GM21390 (cell line): Measurements from ENCODE around the gene CNTLN.

Experiments used
- ATAC-seq: cut with Tn5 transposase; IDR thresholded peaks from one replicate; pipeline ENCODE4 v1.9.1; 2021; ENCODE audit not compliant: unreplicated experiment

The CNTLN gene, protein sequence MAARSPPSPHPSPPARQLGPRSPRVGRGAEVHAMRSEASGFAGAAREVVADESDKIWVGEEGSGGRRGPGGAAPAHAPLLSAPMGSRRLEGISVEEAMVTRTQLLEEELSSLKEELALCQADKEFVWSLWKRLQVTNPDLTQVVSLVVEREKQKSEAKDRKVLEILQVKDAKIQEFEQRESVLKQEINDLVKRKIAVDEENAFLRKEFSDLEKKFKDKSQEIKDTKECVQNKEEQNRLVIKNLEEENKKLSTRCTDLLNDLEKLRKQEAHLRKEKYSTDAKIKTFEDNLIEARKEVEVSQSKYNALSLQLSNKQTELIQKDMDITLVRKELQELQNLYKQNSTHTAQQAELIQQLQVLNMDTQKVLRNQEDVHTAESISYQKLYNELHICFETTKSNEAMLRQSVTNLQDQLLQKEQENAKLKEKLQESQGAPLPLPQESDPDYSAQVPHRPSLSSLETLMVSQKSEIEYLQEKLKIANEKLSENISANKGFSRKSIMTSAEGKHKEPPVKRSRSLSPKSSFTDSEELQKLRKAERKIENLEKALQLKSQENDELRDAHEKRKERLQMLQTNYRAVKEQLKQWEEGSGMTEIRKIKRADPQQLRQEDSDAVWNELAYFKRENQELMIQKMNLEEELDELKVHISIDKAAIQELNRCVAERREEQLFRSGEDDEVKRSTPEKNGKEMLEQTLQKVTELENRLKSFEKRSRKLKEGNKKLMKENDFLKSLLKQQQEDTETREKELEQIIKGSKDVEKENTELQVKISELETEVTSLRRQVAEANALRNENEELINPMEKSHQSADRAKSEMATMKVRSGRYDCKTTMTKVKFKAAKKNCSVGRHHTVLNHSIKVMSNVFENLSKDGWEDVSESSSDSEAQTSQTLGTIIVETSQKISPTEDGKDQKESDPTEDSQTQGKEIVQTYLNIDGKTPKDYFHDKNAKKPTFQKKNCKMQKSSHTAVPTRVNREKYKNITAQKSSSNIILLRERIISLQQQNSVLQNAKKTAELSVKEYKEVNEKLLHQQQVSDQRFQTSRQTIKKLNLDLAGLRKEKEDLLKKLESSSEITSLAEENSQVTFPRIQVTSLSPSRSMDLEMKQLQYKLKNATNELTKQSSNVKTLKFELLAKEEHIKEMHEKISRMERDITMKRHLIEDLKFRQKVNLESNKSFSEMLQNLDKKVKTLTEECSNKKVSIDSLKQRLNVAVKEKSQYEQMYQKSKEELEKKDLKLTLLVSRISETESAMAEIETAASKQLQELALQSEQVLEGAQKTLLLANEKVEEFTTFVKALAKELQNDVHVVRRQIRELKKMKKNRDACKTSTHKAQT (N-terminal part only)

DNA sequence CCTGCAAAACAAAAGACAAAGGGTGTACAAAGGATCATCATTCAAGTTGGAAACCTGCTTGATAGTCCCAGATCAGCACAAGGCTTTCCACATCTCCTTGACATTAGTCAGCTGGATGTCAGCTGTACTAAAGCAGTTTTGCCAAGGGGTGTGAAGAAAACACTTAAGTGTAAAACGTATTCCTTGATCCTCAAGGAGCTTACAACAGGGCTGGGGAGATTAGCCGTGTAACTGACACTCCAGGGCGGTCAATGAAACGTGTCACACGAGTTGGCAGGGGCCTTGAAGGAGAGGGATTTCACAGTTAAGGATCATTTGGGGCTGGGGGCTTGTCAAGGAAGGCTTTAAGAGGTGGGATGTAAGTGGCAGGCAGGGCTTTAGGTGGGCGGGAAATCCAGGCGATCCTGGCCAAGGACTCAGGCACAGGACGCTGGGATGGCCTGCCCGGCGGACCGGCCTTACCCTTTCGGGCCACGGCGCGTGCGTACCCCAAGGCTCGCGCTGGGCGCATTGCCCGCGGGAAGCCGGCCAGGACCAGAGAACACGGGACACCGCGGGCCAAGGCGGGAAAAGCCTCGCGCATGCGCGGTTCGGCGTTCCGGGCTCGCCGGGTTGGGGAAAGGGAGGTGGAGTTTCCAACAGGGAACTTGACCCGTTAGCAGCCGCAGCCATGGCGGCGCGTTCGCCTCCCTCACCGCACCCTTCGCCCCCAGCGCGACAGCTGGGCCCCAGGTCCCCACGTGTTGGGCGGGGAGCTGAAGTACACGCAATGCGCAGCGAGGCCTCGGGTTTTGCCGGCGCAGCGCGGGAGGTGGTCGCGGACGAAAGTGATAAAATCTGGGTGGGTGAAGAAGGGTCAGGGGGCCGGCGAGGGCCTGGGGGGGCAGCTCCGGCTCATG, at the start of gene CNTLN:
TSS of gene CNTLN (plus strand) at position 645 of the 899 bp plus-strand sequence. CDS start at position 671, 26 bp downstream.
- peak; percentile 76 for ATAC-seq

DNA sequence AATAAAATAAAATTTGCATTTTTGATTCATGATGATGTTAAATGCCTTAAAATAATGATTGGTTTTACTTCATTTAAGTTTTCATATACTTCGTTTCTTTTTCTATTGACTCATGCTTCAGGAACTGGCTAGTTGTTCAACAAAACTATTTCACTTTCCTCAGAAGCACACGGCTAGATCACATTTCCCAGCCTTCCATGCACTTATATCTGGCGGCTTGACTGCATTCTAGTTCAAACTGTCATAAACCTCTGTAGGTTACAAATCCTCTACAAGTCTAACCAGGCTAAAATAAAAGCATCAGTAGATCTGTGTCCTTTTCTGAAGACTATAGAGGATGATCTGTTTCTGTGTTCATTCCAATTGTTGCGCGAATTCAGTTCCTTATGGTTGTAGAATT, 46.3 kb upstream of the CNTLN start:
- ATAC-seq: no peak

DNA sequence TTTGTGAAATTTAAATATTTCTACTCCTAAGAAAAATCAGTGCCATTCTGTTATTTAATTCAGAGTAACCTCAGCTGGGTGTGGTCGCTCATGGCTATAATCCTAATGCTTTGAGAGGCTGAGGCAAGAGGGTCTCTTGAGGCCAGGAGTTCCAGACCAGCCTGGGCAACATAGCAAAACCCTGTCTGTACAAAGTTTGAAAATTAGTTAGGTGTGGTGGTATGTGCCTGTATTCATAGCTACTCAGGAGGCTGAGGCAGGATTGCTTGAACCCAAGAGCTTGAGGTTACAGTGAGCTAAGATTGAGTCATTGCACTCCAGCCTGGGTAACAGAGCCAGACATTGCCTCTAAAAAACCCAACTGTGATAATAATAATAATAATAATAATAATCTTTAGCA, 44.8 kb upstream of the CNTLN start:
- ATAC-seq: no peak

DNA sequence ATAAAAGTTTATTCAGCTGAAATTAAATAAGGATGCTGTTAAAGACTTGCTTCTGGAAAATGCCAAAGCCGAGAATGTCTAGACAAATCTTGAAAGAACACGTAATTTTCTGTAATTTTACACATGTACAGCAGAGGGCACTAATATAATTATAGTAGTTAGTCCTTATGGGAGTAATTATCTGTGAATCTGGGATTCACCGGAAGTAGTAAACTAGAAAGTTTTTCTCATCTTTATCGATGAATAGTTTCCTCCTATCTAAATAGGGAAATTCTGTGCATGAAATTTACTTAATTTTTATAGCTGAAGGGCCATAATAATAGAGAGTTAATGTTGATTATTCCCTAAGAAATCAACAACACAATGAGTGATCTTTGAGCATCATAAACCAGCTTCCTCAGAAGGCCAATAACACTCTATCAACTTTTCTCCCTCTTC, 18.4 kb upstream of the CNTLN start:
- ATAC-seq: no peak

DNA sequence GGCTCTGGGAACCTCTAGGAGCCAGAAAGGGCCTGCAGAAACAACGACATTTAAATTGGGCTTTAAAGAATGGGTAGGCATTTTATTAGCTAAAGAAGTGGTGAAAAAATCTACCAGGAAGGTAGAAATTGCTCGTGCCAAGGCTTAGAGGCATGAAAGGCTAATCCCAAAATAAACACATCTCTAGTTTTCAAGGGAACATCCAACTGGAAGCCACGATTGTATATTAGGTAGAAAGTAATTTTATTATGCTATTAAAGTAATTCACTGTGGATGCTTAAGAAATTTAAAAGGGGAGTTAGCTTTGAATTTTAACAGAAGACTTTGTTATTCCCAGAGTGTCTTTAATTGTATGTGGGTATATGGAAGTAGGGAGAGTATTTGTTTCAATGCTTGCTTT, 17.5 kb upstream of the CNTLN start:
- ATAC-seq: no peak

DNA sequence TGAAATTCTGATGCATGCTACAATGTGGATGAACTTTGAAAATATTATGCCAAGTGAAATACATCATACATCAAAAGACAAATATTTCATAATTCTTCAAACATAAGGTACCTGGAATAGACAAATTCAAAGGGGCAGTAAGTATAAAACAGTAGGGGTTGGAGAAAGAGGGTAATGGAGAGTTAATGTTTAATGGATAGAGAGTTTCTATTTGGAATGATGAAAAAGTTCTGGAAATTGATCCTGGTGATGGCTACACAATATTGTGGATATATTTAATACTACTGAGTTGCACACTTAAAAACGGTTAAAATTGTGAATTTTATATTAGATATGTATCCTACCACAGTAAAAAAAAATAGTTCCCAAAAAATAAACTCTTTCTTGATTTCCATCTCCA, 14.6 kb upstream of the CNTLN start:
- no peak for ATAC-seq

DNA sequence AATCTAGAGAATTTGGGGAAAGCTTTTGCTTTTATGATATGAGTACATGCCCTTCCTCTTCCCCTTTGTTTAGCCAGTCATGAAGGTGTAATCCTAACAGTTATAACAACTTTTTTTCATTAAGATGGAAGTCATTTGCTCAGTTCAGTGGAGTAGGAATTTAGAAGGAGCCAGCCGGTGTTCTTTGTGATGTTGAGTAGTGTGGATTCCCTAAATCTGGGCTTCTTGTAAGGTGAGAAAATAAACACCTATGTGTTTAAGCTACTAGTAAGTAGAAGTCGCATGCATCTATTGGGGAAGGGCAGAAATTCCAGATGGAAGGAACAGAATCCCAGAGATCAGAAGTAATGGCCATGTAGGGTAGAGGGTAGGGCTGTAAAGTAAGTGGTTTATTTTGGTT, 13.6 kb upstream of the CNTLN start:
- ATAC-seq: no peak

DNA sequence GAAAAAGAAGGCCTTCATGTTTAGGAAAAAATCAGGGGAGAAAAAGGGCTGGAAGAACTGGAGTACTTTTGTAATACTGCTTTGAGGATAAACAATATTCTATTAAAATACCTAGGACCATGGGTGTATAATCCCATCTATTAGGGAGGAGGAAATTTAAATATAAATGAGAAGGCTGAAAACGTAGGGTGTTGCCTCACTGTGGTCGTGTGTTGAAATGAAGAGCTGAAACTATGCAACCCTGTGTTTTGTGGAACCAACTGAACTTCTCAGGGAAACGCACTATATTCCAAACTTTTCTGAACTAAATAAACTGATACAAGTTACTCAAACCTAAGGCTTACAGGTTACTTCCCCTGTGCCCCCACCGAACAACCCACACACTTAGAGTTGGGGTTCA, 4.5 kb upstream of the CNTLN start:
- no peak for ATAC-seq

DNA sequence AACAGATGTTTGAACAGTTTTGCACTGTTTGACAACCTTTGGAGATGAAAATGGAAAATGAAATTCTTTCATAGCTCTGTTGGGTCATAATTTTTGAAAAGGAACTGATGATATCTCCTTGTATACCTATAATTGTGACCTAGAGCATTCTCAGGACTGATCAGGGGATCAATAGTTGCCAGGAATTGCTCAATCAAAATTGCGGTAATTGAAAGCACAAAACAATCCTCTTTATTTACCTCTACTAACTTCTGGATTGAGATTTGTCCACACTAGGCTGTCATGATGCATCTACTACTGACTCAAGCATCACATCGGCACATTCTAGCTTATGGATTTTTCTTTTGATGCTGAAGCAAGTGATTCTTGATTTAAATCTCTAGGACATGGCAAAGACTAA, 4.1 kb upstream of the CNTLN start:
- ATAC-seq: no peak

DNA sequence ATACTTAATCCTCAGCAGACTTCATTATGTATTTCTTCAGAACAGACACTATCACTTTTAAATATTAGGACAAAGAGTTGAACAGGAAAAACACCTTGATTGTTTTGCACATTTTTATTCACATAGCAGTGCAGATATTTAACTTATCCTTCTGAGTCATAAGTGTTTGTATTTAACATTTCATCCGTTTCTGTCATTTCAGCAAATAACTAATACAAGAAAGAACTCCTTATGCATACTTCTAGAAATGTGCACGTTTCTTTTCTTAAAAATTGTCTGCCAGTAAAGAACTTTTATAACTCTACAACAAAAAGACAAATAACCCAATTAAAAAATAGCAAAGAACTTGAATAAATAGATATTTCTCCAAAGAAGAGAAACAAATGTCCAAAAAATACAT, 3.3 kb upstream of the CNTLN start:
- ATAC-seq: no peak

DNA sequence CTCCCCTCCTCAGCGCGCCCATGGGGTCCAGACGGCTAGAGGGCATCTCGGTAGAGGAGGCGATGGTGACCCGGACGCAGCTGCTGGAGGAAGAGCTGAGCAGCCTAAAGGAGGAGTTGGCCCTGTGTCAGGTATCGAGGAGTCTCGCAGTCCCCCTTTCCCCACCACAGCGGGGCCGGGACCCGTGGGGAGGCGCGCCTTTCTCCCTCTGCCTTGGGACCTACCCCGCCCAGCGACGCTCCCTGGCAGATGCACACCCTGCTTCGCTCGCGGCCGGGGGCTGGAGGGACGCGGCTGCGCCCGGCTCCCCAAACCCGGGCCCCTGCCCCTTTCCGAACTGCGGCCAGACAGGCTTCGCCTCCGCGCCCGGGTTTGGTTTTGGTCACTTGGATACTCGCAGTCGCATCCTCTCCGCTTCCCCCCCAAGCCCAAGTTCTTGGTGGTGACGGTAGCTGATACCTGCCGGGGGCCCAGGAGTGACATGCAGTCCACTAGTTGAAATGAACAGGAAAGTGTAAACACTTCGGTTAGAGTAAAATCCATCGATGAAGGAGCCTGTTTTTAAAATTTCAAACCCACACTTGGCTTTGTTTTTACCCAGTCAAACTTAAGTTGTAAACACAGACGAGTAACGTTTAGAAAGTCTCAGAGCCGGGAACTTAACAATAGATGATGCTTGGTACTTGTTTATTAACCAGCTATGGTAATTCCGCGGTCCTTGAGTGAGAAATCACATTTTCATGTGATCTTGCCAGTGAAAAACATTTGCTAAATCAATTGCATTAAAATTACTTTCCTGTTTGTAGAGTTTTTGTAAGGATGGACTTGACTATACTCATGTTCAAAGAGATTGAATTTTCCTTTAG, 688 bp downstream of the CNTLN start:
- ATAC-seq: peak; percentile 58

DNA sequence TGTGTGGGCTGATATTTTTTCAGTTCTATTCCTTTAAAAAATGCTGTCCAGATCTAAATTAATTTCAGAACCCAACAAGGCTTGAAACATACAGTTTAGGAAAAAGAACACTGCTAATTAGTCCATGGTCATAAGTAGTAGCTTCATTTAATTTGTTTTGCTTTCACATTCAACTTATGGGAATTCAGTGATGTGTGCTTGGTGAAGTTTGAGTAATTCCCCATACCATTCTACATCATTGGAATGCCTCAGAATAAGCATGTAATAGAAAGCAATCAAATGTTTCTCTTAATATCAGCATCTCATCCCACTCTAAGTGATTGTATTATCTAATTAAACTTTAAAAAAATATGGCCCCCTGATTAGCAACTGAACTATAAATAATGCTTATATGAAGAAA, 2.7 kb downstream of the CNTLN start:
- ATAC-seq: no peak

DNA sequence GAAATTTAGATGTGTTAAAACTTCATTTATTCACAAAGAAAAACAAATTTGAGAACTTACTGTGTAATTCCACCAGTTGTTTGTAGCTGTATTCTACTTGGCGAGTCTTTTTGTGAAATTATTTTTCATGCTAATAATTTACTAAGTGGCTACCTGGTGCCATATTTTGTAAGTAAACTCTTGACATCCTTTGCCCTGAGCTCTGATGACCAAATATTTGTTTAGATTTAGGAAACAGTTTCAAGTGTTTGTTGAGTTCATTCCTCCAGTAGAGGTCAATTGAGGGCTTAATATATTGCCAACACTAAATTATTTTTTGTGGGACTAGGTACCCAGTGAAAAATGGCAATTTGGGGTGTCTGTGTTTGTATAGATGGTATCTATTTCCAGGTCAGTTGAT, 3.7 kb downstream of the CNTLN start:
- ATAC-seq: no peak

DNA sequence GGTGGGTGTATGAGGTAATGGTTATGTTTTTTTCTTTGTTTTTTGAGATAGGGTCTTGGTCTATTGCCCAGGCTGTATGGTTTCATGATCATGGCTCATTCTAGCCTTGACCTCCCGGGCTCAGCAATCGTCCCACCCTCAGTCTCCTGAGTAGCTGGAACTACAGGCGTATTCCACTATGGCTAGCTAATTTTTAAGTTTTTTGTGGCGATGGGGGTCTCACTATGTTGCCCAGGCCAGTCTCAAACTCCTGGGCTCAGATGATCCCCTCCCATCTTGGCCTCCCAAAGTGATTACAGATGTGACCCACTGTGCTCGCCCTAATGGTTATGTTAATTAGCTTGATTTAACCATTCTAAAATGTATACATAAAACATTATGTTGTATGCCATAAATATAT, 5.6 kb downstream of the CNTLN start:
- no peak for ATAC-seq

DNA sequence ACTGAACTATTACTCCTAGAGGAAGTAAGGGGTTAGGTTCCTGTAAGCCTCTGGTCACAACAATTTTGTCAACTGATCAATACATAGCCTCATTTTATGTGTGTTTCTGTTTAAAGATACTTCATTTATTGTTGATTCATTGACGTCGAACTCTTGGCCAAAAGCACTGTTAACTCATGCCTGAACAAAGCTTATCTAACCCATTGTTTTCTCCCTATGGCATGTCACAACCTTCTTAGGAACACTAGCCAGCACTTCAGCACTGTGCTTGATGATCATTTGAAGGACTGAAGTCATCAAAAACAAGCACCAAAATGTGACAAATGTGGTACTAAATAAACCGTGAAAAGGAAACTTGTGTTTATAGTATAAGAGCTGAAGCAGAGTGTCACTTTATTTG, 13.5 kb downstream of the CNTLN start:
- no peak for ATAC-seq

DNA sequence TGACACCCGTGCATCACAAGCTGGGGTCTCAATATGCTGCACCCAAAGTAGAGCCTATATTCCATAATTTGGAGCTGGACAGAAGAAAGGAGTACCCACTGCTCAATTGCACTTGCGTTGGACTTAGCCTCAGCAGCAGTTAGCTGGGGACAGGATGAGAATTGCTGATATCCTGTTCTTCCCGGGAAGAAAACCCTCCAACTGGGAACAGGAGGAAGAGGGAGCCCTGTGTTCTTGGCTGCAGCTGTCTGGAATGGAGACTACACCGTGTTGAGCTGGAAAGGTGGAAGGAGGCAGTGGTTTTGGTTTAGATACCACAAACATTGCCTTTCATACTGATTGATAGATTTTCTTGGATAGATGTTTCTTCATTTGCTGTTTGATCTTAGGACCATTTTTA, 24.6 kb downstream of the CNTLN start:
- ATAC-seq: no peak

DNA sequence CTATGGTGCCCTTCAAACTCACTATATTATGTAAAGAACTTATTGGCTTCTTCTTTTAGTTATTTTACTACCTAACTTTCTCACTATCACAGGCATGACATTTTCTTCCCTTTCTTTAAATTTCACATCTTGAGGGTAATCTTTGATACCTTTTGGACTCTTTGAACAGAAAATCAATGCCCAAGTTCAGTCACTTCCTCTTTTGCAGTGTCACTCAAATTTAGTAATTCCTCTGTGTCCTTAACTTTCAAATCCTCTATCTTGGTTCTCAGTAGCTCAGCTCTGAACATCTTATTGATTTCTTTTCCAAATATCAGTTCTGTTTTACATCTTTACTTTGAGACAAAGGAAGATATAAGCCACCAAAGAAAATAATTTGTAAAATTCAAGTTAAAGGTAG, 25.5 kb downstream of the CNTLN start:
- ATAC-seq: no peak

DNA sequence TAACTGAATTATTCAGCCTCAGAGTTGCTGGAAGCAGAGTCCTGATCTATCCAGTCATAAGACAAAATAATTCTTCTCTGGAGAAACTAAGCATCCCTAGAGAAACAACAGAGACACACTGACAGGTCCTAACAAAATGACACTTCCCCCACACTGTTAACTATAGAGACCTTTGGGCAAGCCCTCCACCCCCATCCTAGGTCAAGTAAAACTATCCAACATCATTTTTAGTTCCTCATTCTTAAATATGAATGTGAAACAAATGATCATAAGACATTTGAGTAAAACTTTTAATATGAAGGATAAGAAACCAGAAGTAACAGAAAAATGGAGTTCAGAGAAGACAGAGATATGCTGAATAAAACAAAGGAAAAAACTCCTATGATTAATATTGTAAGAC, 30.9 kb downstream of the CNTLN start:
- no peak for ATAC-seq

DNA sequence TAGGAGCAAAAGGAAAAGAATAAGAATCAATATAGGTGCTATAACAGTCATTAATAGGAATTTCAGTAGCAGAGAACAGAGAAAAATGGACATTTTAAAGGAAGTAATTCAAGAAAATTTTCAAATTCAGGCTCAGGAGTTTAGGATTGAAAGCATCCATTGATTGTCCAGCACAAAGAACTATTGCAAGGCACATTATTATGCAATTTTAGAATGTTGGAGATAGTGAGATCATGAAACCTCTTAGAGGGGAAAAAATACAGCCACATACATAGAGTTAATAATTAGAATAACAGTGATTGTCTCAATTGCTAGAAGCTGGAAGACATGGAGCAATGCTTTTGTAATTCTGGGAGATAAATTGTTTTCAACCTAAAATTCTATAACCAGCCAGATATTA, 31.5 kb downstream of the CNTLN start:
- ATAC-seq: no peak
